ENCODE data around the gene KTN1. TPM values are rescaled to one million over a fixed set of nuclear protein-coding genes. Genes with fewer than 3 reads are reported as not detected.

KTN1 gene
- total RNA-seq, 1 donor from 2014 or later = 191 TPM

DNA sequence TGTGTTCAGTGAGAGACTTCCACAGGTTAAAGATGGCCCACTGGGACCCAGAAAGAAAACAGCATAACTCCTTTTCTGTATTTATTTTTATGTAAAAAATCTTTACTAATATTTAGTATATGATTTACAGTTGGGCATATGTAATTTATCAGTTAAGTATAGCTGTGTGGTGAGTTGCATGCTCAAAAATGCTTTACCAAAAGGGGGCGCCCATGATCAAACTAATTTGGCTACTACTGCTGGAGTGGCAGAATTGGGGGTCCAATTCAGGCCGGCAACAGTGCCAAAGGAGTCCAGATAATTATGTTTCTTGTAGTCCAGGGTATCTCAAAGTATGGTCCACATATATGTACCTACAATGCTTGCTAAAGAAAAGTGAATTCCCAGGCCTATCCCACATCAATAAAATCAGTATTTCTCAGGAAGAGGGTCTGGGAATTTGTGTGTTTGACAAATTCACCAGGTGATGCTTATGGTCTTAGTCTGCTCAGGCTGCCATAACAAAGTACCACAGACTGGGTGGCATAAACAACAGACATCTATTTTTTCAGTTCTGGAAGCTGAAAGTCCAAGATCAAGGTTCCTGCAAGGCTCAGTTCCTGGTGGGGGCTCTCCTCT, 152.0 kb downstream of the KTN1 start:
- H3K4me3 Mint-ChIP-seq = no peak overlapping the region
- no peak overlapping the region for H3K4me2 ChIP-seq
- H3K9me3 Mint-ChIP-seq = peaks cover 2% of the 10 kb centered on the region
- H3K79me2 ChIP-seq (ENCODE audit: low read depth) = no peaks in the 10 kb centered on the region
- peaks cover 14% of the 10 kb centered on the region for H3K4me1 ChIP-seq
- H2AFZ ChIP-seq (replicated peaks) = no peak overlapping the region
- no peaks in the 10 kb centered on the region for H3F3A ChIP-seq (ENCODE audit: low read depth)
- peak overlapping the region; percentile 76 for H3K27ac Mint-ChIP-seq
- H3K9me3 ChIP-seq (ENCODE audit: low read depth) = no peaks in the 10 kb centered on the region
- H3K4me3 ChIP-seq = no peak overlapping the region
- no peaks in the 10 kb centered on the region for H4K20me1 ChIP-seq (ENCODE audit: low read depth)
- no peaks in the 10 kb centered on the region for H3K36me3 ChIP-seq
- TF ChIP-seq EZH2phosphoT487 (IDR thresholded peaks at IDR 0.05) (no peak), EZH2 (IDR thresholded peaks at IDR 0.05) (no peak)
- TF ChIP-seq, protein P1, sequence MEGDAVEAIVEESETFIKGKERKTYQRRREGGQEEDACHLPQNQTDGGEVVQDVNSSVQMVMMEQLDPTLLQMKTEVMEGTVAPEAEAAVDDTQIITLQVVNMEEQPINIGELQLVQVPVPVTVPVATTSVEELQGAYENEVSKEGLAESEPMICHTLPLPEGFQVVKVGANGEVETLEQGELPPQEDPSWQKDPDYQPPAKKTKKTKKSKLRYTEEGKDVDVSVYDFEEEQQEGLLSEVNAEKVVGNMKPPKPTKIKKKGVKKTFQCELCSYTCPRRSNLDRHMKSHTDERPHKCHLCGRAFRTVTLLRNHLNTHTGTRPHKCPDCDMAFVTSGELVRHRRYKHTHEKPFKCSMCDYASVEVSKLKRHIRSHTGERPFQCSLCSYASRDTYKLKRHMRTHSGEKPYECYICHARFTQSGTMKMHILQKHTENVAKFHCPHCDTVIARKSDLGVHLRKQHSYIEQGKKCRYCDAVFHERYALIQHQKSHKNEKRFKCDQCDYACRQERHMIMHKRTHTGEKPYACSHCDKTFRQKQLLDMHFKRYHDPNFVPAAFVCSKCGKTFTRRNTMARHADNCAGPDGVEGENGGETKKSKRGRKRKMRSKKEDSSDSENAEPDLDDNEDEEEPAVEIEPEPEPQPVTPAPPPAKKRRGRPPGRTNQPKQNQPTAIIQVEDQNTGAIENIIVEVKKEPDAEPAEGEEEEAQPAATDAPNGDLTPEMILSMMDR (IDR thresholded peaks at IDR 0.05) = peak; percentile 72
- H3K36me3 Mint-ChIP-seq = no peaks in the 10 kb centered on the region
- H3K4me1 Mint-ChIP-seq = peaks cover 3% of the 10 kb centered on the region
- H3K27ac ChIP-seq = no peak overlapping the region
- no peak overlapping the region for H3K9ac ChIP-seq
- no peaks in the 10 kb centered on the region for H3K27me3 ChIP-seq
- no peaks in the 10 kb centered on the region for H3K27me3 Mint-ChIP-seq (ENCODE audit: insufficient read depth, low read depth)
- DNase-seq (ENCODE audit: low spot score) = peak; percentile 48

DNA sequence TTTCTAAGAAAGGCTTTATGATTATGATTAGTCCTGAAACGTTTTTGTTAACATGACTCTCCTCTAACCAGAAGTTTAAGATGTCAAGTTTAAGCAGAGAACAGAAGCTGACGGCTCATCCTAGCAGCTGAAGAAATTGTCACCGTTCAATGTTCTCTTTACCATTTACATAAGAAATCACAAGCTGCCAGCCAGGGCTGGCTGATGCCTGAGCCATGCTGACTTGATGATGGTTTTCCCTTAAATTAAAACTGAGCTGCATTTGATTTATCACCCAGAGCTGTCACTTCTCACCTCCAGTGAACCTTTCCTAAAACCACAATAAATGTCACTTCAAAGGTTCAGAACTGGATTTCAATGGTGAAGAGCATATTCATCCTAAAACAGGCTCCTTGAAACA, 153.6 kb downstream of the KTN1 start:
- peaks cover 2% of the 10 kb centered on the region for H3K27me3 Mint-ChIP-seq (ENCODE audit: insufficient read depth, low read depth)

More for the DNA sequence above, 153.6 kb downstream of the KTN1 start:
- H3K79me2 ChIP-seq (ENCODE audit: low read depth) = no peaks in the 10 kb centered on the region
- DNase-seq (ENCODE audit: low spot score) = no peak
- H3K27ac ChIP-seq = no peak overlapping the region
- no peaks in the 10 kb centered on the region for H4K20me1 ChIP-seq (ENCODE audit: low read depth)
- no peaks in the 10 kb centered on the region for H3K9me3 ChIP-seq (ENCODE audit: low read depth)
- Mint-ChIP-seq H3K4me3 (no peak overlapping the region), H3K9me3 (peaks cover 2% of the 10 kb centered on the region), H3K27ac (no peak overlapping the region), H3K36me3 (no peaks in the 10 kb centered on the region), H3K4me1 (peaks cover 3% of the 10 kb centered on the region)
- H3K27me3 ChIP-seq = no peaks in the 10 kb centered on the region
- peaks cover 14% of the 10 kb centered on the region for H3K4me1 ChIP-seq
- no peak for TF ChIP-seq EZH2 (IDR thresholded peaks at IDR 0.05)
- no peak for TF ChIP-seq EZH2phosphoT487 (IDR thresholded peaks at IDR 0.05)
- TF ChIP-seq, protein P1 (IDR thresholded peaks at IDR 0.05) = no peak
- H2AFZ ChIP-seq (replicated peaks) = no peak overlapping the region
- H3K9ac ChIP-seq = no peak overlapping the region
- no peaks in the 10 kb centered on the region for H3K36me3 ChIP-seq
- H3K4me3 ChIP-seq = no peak overlapping the region
- no peaks in the 10 kb centered on the region for H3F3A ChIP-seq (ENCODE audit: low read depth)
- no peak overlapping the region for H3K4me2 ChIP-seq

Small RNA genes lying within 50 kb of the gene (small RNA-seq; reads per million reads assigned to genes)
- not detected for gene RF00019

Other genes starting within 250 kb of the KTN1 start
- 19.9 and 28.8 TPM in 2 replicates for gene ATG14, start 168.4 kb upstream of the KTN1 start, total RNA-seq (ENCODE audit: low replicate concordance)
- not detected in 2 replicates for gene TBPL2, start 139.6 kb upstream of the KTN1 start, total RNA-seq (ENCODE audit: low replicate concordance)

Measured in neural progenitor cell (in vitro differentiated cells).